ENCODE data around the gene RNPEP. TPM values are rescaled to one million over a fixed set of nuclear protein-coding genes. Genes with fewer than 3 reads are reported as not detected.

RNPEP gene
- total RNA-seq, 2 donors from 2014 or later = 46.6 to 73.5 TPM

- DNase-seq = no peak
- Histone ChIP-seq H3K36me3 (ENCODE audit: control insufficient read depth, insufficient read depth, low read length) (no peaks in the 10 kb centered on the region), H3K9ac (ENCODE audit: extremely low read depth, low read length, poor library complexity, severe bottlenecking) (no peak overlapping the region), H3K27me3 (ENCODE audit: control insufficient read depth, insufficient read depth, low read length, poor library complexity, severe bottlenecking) (no peaks in the 10 kb centered on the region), H3K4me3 (ENCODE audit: low read length) (no peak overlapping the region), H3K9me3 (ENCODE audit: control insufficient read depth, low read length) (no peaks in the 10 kb centered on the region), H3K27ac (ENCODE audit: low read depth, low read length) (no peak overlapping the region), H3K4me1 (ENCODE audit: control insufficient read depth, insufficient read depth, low read length) (peaks cover 10% of the 10 kb centered on the region)
- no peak for TF ChIP-seq CTCF (conservative IDR thresholded peaks at IDR 0.05)
- Mint-ChIP-seq H3K4me3 (no peak overlapping the region), H3K9me3 (peaks cover 2% of the 10 kb centered on the region), H3K4me1 (peaks cover 12% of the 10 kb centered on the region), H3K36me3 (ENCODE audit: low read depth) (no peaks in the 10 kb centered on the region), H3K27ac (no peak overlapping the region), H3K27me3 (ENCODE audit: insufficient read depth) (no peaks in the 10 kb centered on the region)
- WGBS, 2 experiments (ENCODE audit: insufficient coverage in 1 of 2, insufficient read length in 1 of 2) = 100% methylated on average over 2 of the region's 2 CpGs; no CpG with 5 or more reads in 1 of the 2 experiments
Measured at GRCh38 chr1:202045705-202046104, 63.3 kb downstream of the RNPEP start.

GRCh38 chr1:202046227-202046626 is 63.8 kb downstream of the RNPEP start:
- no peak overlapping the region for H3K4me3 ChIP-seq (ENCODE audit: low read length)
- no peak for TF ChIP-seq CTCF (conservative IDR thresholded peaks at IDR 0.05)
- no peaks in the 10 kb centered on the region for H3K27me3 Mint-ChIP-seq (ENCODE audit: insufficient read depth)
- H3K4me3 Mint-ChIP-seq = no peak overlapping the region
- H3K36me3 ChIP-seq (ENCODE audit: control insufficient read depth, insufficient read depth, low read length) = no peaks in the 10 kb centered on the region
- no peak for DNase-seq
- 95% methylated on average over 3 of the region's 3 CpGs; no CpG with 5 or more reads in 1 of the 2 experiments for WGBS, 2 experiments (ENCODE audit: insufficient coverage in 1 of 2, insufficient read length in 1 of 2)
- H3K4me1 ChIP-seq (ENCODE audit: control insufficient read depth, insufficient read depth, low read length) = peaks cover 10% of the 10 kb centered on the region
- no peaks in the 10 kb centered on the region for H3K9me3 ChIP-seq (ENCODE audit: control insufficient read depth, low read length)
- H3K9me3 Mint-ChIP-seq = peaks cover 2% of the 10 kb centered on the region
- peaks cover 12% of the 10 kb centered on the region for H3K4me1 Mint-ChIP-seq
- H3K9ac ChIP-seq (ENCODE audit: extremely low read depth, low read length, poor library complexity, severe bottlenecking) = no peak overlapping the region
- H3K27ac Mint-ChIP-seq = no peak overlapping the region
- no peaks in the 10 kb centered on the region for H3K27me3 ChIP-seq (ENCODE audit: control insufficient read depth, insufficient read depth, low read length, poor library complexity, severe bottlenecking)
- no peaks in the 10 kb centered on the region for H3K36me3 Mint-ChIP-seq (ENCODE audit: low read depth)
- H3K27ac ChIP-seq (ENCODE audit: low read depth, low read length) = no peak overlapping the region

GRCh38 chr1:202046748-202047708 is 64.6 kb downstream of the RNPEP start:
- no peak overlapping the region for H3K4me3 ChIP-seq (ENCODE audit: low read length)
- H3K27ac ChIP-seq (ENCODE audit: low read depth, low read length) = no peak overlapping the region
- H3K4me1 ChIP-seq (ENCODE audit: control insufficient read depth, insufficient read depth, low read length) = peaks cover 10% of the 10 kb centered on the region
- H3K36me3 ChIP-seq (ENCODE audit: control insufficient read depth, insufficient read depth, low read length) = no peaks in the 10 kb centered on the region
- H3K27me3 ChIP-seq (ENCODE audit: control insufficient read depth, insufficient read depth, low read length, poor library complexity, severe bottlenecking) = no peaks in the 10 kb centered on the region
- Mint-ChIP-seq H3K4me3 (no peak overlapping the region), H3K27ac (no peak overlapping the region), H3K9me3 (peaks cover 2% of the 10 kb centered on the region), H3K36me3 (ENCODE audit: low read depth) (no peaks in the 10 kb centered on the region), H3K4me1 (peaks cover 12% of the 10 kb centered on the region), H3K27me3 (ENCODE audit: insufficient read depth) (no peaks in the 10 kb centered on the region)
- DNase-seq = no peak
- no peak for TF ChIP-seq CTCF (conservative IDR thresholded peaks at IDR 0.05)
- H3K9ac ChIP-seq (ENCODE audit: extremely low read depth, low read length, poor library complexity, severe bottlenecking) = no peak overlapping the region
- no peaks in the 10 kb centered on the region for H3K9me3 ChIP-seq (ENCODE audit: control insufficient read depth, low read length)
- WGBS, 2 experiments (ENCODE audit: insufficient coverage in 1 of 2, insufficient read length in 1 of 2) = 86 to 89% methylated on average over 3 to 5 of the region's 5 CpGs
